Astrocyte (in vitro differentiated cells and primary cell): ENCODE measurements around the gene AFF3.

ENCODE experiments used
- CTCF ChIP-seq: IDR thresholded peaks from 2 replicates; pipeline ENCODE4 v1.5.1; 2011; ENCODE audit warnings: low read depth, mild to moderate bottlenecking, inconsistent platforms, low read length, moderate library complexity; ENCODE audit not compliant: insufficient read depth
- EZH2 ChIP-seq: IDR thresholded peaks from 2 replicates; pipeline ENCODE4 v1.6.1; 2012; ENCODE audit warnings: mild to moderate bottlenecking, low read length, inconsistent platforms; ENCODE audit not compliant: insufficient read depth

GRCh38 chr2:99905636-99906035, 236.8 kb downstream of the AFF3 start:
- TF ChIP-seq CTCF (no peak), EZH2 (no peak)
